Measurements from ENCODE around the gene SHC4.

GRCh38 chr15:48986240-48986639, 22.5 kb upstream of the SHC4 start:
- TF ChIP-seq CTCF (IDR thresholded peaks at IDR 0.05; ENCODE audit: insufficient read depth, low read length) (no peak), GABPA (IDR thresholded peaks at IDR 0.05; ENCODE audit: low read depth) (no peak), POLR2AphosphoS5 (IDR thresholded peaks at IDR 0.05; ENCODE audit: low read depth) (no peak), SPI1 (IDR thresholded peaks at IDR 0.05; ENCODE audit: borderline replicate concordance, low read depth) (no peak)
- TF ChIP-seq, protein P1, sequence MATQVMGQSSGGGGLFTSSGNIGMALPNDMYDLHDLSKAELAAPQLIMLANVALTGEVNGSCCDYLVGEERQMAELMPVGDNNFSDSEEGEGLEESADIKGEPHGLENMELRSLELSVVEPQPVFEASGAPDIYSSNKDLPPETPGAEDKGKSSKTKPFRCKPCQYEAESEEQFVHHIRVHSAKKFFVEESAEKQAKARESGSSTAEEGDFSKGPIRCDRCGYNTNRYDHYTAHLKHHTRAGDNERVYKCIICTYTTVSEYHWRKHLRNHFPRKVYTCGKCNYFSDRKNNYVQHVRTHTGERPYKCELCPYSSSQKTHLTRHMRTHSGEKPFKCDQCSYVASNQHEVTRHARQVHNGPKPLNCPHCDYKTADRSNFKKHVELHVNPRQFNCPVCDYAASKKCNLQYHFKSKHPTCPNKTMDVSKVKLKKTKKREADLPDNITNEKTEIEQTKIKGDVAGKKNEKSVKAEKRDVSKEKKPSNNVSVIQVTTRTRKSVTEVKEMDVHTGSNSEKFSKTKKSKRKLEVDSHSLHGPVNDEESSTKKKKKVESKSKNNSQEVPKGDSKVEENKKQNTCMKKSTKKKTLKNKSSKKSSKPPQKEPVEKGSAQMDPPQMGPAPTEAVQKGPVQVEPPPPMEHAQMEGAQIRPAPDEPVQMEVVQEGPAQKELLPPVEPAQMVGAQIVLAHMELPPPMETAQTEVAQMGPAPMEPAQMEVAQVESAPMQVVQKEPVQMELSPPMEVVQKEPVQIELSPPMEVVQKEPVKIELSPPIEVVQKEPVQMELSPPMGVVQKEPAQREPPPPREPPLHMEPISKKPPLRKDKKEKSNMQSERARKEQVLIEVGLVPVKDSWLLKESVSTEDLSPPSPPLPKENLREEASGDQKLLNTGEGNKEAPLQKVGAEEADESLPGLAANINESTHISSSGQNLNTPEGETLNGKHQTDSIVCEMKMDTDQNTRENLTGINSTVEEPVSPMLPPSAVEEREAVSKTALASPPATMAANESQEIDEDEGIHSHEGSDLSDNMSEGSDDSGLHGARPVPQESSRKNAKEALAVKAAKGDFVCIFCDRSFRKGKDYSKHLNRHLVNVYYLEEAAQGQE (IDR thresholded peaks at IDR 0.05; ENCODE audit: insufficient replicate concordance, low read depth) = no peak
